NCI-H524 (cell line): ENCODE data around the gene PRKD2.

ENCODE experiments used
- DNase-seq, 2 experiments: peaks; one replicate each; lab custom pipeline; 2025; lab: John Stamatoyannopoulos, UW

Gene PRKD2

DNA sequence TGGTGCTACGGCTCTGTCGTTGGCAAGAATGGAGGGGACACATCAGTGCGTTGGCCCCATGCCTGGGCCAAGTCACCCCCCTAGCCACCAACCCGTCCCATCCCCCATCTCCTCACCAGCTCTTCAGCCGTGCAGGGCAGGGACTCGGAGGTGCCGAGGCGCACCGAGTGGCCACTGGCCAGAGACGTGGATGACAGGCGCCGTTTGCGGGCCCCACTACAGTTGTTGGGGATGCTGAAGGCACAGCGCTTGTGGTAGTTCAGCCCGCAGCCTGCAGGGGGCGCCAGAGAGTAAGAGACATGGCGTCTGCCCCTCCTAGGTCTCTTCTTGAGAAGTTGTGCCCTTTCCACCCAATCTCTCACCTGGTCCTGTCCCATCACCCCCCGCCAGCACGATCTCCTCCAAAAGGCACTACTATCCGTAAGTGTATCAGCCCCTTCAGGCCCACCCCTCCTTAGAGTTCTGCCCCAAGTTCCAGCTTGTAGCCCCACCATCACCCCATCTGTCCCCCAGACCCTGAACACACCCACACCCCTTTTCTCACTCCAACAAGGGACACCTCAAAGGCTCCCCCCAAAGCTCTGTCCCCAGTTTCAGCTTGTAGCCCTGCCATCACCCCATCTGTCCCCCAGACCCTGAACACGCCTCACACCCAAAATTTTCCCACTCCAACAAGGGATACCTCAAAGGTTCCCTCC, 12.4 kb downstream of the PRKD2 start:
- DNase-seq = no peak

GRCh38 chr19:46700704-46701103, 16.2 kb downstream of the PRKD2 start:
- DNase-seq = no peak

- DNase-seq = no peak
These were observed 18.3 kb downstream of the PRKD2 start for GRCh38 chr19:46698395-46699321.

- no peak for DNase-seq
These were observed 19.5 kb downstream of the PRKD2 start for GRCh38 chr19:46697204-46697960.

GRCh38 chr19:46696866-46697203, 20.1 kb downstream of the PRKD2 start:
- no peak for DNase-seq

DNA sequence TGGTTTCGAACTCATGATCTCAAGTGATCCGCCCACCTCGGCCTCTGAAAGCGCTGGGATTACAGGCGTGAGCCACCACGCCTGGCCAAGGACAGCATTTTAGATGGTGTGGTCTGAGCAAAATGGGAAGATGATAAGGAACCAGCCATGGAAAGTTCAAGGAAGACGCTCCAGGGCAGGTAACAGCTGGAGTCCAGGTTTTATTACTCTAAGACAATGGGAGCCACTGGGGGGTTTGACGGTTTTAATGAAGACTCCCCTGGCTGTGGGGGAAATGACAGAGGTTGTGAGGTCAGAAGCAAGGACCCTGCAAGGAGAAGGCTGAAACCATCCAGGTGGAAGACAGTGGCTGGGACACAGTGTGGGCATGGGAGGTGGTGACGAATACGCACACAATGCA, 20.9 kb downstream of the PRKD2 start:
- DNase-seq = no peak

DNA sequence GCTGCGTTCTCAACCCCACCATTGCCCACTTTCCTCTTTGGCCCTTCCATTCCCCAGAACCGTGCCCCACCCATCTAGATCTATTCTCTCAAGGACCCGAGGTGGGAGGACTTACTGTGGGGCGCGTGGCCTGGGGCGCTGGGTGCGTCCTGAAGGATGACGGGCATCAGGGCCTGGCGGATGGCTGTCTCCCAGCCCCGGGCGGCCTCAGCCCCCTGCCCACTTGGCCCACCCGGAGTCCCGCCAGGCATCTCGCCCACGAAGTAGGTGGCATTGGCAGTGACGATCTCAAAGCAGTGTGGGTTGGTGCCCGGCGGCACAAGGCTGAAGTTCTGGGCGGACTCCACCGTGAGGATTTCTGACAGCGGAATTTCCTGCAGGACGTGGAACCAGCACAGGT, 23.2 kb downstream of the PRKD2 start:
- DNase-seq = no peak

GRCh38 chr19:46692918-46693722, 23.8 kb downstream of the PRKD2 start:
- no peak for DNase-seq

GRCh38 chr19:46691948-46692347, 25.0 kb downstream of the PRKD2 start:
- DNase-seq = no peak

DNA sequence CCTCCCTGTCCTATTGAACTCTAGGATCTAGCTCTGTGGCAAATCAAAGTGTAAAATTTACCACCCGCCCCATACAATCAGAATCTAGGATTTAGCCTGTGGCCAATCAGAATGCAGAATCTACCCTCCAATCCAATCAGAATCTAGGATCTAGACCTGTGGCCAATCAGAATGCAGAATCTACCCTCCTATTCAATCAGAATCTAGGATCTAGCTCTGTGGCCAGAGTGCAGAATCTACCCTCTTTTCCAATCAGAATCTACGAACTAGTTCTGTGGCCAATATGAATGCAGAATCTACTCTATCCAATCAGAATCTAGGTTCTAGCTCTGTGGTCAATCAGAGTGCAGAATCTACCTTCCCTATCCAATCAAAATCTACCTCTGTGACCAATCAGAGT, 25.8 kb downstream of the PRKD2 start:
- no peak for DNase-seq

DNA sequence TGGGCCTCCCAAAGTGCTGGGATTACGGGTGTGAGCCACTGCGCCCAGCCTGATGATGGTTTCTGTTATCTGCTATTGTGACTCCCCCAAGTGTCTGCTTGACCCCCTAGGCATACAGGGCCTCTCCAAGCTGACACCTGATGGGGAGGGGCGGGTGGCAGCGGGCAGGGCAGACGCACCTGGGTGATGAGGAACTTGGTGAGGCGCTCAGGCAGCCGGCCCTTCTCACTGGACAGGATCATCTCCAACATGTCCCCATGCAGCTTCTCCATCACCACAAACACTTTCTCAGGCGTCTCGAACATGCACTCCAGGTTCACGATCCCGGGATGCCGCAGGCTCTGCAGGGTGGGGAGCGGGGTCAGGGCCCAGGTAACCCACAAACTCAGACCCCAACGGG, 27.6 kb downstream of the PRKD2 start:
- no peak for DNase-seq

- DNase-seq = no peak
These were observed 29.3 kb downstream of the PRKD2 start for GRCh38 chr19:46687438-46688145.

- DNase-seq = no peak
These were observed 31.7 kb downstream of the PRKD2 start for GRCh38 chr19:46685189-46685588.

GRCh38 chr19:46678110-46678732, 38.7 kb downstream of the PRKD2 start:
- no peak for DNase-seq

GRCh38 chr19:46674416-46675178, 42.3 kb downstream of the PRKD2 start:
- peak in 1 of 2 experiments; percentile 6 for DNase-seq

DNA sequence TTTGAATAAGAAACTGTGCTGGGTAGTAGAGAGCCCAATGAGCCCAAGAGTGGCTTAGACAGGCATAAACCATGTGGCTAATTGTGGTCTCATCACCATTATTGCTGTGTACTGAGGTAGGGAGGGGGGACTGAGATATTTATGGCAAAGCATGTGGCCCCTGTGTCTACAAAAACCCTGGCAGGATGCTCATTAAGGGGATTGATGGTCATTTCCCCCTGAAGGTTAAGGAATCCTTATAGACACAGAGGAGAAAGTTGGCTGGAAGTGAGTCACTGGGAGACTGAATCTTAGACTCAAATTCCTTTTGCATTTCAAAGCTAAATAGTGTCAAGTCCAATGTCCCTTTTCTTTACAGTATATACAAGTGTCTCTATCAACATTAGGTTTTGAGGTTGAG, 46.1 kb downstream of the PRKD2 start:
- DNase-seq = no peak

GRCh38 chr19:46668662-46669061, 48.3 kb downstream of the PRKD2 start:
- no peak for DNase-seq

DNA sequence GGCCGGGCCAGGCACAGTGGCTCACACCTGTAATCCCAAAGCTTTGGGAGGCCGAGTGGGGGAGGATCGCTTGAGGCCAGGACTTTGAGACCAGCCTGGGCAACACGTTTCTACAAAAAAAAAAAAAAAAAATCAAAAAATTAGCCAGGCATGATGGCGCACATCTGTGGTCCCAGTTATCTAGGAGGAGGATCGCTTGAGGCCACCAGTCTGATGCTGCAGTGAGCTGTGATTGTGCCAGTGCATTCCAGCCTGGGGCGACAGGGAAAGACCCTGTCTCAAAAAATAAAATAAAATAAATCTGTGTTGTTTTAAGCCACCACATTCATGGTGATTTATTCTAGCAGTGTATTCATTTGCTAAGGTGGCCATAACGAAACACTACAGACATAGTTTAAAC, 51.8 kb downstream of the PRKD2 start:
- no peak for DNase-seq

GRCh38 chr19:46661735-46662592, 55.0 kb downstream of the PRKD2 start:
- DNase-seq = peak; percentile 40 to 81
